Measurements from ENCODE around the gene AVP. TPM values are rescaled to one million over a fixed set of nuclear protein-coding genes. Genes with fewer than 3 reads are reported as not detected.

Gene AVP
- total and polyA plus RNA-seq, 4 donors: 2.5 TPM; not detected in 3

GRCh38 chr20:3102575-3103368 lies 18.2 kb upstream of the AVP start:
- Histone ChIP-seq H3K4me1 (ENCODE audit: control insufficient read depth in 4 of 4, insufficient read depth in 4 of 4, low read length in 3 of 4) (no peaks in the 10 kb centered on the region), H3K36me3 (ENCODE audit: control insufficient read depth in 4 of 4, insufficient read depth in 3 of 4, low read depth in 1 of 4, low read length in 3 of 4) (no peaks in the 10 kb centered on the region), H3K27ac (ENCODE audit: low read depth in 1 of 2, low read length in 2 of 2) (no peak overlapping the region), H3K9ac (ENCODE audit: low read depth in 1 of 2, low read length in 2 of 2) (no peak overlapping the region), H3K9me3 (ENCODE audit: control insufficient read depth in 4 of 4, low read length in 3 of 4) (no peaks in the 10 kb centered on the region), H3K27me3 (ENCODE audit: control insufficient read depth in 4 of 4, insufficient read depth in 4 of 4, low read length in 3 of 4) (no peaks in the 10 kb centered on the region), H3K4me3 (ENCODE audit: low read depth in 1 of 3, low read length in 3 of 3) (no peak overlapping the region)
- no peak for TF ChIP-seq GABPA (IDR thresholded peaks at IDR 0.05 in 1 of 2, conservative IDR thresholded peaks at IDR 0.05 in 1 of 2)
- DNase-seq (ENCODE audit: low spot score): no peak
- WGBS: 84% methylated on average over 13 of the region's 13 CpGs

- 88% methylated on average over 21 of the region's 21 CpGs for WGBS
- no peak for DNase-seq (ENCODE audit: low spot score)
These were observed 17.4 kb upstream of the AVP start for GRCh38 chr20:3101737-3102574.

DNA sequence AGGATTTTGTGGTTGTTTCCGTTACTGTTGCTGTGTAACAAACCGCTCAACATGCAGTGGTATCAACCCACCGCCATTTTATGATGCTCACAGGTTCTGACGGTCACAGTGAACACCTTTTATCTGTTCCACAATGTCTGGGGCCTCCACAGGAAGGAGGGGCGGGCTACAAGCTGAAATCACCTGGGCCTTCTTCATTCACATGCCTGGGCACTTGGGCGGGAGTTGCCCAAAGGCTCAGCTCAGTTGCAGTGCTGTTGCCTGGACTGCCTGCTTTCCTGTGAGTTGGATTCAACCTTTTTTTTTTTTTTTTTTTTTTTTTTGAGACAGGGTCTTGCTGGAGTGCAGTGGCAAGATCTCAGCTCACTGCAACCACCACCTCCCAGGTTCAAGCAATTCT lies 16.7 kb upstream of the AVP start:
- Histone ChIP-seq H3K4me1 (ENCODE audit: control insufficient read depth in 4 of 4, insufficient read depth in 4 of 4, low read length in 3 of 4) (no peaks in the 10 kb centered on the region), H3K36me3 (ENCODE audit: control insufficient read depth in 4 of 4, insufficient read depth in 3 of 4, low read depth in 1 of 4, low read length in 3 of 4) (no peaks in the 10 kb centered on the region), H3K27ac (ENCODE audit: low read depth in 1 of 2, low read length in 2 of 2) (no peak overlapping the region), H3K27me3 (ENCODE audit: control insufficient read depth in 4 of 4, insufficient read depth in 4 of 4, low read length in 3 of 4) (no peaks in the 10 kb centered on the region), H3K4me3 (ENCODE audit: low read depth in 1 of 3, low read length in 3 of 3) (no peak overlapping the region), H3K9me3 (ENCODE audit: control insufficient read depth in 4 of 4, low read length in 3 of 4) (no peaks in the 10 kb centered on the region), H3K9ac (ENCODE audit: low read depth in 1 of 2, low read length in 2 of 2) (no peak overlapping the region)
- DNase-seq (ENCODE audit: low spot score): no peak
- 95% methylated on average over 6 of the region's 6 CpGs for whole genome bisulfite sequencing
- TF ChIP-seq FOXA1 (IDR thresholded peaks at IDR 0.05) (no peak), SP1 (IDR thresholded peaks at IDR 0.05) (no peak), RAD21 (IDR thresholded peaks at IDR 0.05) (no peak), REST (IDR thresholded peaks at IDR 0.05) (no peak), ZBTB33 (IDR thresholded peaks at IDR 0.05) (no peak), GABPA (IDR thresholded peaks at IDR 0.05 in 1 of 2, conservative IDR thresholded peaks at IDR 0.05 in 1 of 2) (no peak), HNF4G (IDR thresholded peaks at IDR 0.05) (no peak)

More at GRCh38 chr20:3101737-3102574, 17.4 kb upstream of the AVP start:
- no peak for TF ChIP-seq HNF4G (IDR thresholded peaks at IDR 0.05)
- TF ChIP-seq YY1 (IDR thresholded peaks at IDR 0.05): no peak
- TF ChIP-seq, protein P1, sequence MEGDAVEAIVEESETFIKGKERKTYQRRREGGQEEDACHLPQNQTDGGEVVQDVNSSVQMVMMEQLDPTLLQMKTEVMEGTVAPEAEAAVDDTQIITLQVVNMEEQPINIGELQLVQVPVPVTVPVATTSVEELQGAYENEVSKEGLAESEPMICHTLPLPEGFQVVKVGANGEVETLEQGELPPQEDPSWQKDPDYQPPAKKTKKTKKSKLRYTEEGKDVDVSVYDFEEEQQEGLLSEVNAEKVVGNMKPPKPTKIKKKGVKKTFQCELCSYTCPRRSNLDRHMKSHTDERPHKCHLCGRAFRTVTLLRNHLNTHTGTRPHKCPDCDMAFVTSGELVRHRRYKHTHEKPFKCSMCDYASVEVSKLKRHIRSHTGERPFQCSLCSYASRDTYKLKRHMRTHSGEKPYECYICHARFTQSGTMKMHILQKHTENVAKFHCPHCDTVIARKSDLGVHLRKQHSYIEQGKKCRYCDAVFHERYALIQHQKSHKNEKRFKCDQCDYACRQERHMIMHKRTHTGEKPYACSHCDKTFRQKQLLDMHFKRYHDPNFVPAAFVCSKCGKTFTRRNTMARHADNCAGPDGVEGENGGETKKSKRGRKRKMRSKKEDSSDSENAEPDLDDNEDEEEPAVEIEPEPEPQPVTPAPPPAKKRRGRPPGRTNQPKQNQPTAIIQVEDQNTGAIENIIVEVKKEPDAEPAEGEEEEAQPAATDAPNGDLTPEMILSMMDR (IDR thresholded peaks at IDR 0.05; ENCODE audit: low read depth, low read length, missing input control): no peak
- no peak for TF ChIP-seq FOXA1 (IDR thresholded peaks at IDR 0.05)
- TF ChIP-seq ZBTB33 (IDR thresholded peaks at IDR 0.05): no peak
- no peak for TF ChIP-seq RXRA (IDR thresholded peaks at IDR 0.05)
- Histone ChIP-seq H3K4me1 (ENCODE audit: control insufficient read depth in 4 of 4, insufficient read depth in 4 of 4, low read length in 3 of 4) (no peaks in the 10 kb centered on the region), H3K27me3 (ENCODE audit: control insufficient read depth in 4 of 4, insufficient read depth in 4 of 4, low read length in 3 of 4) (no peaks in the 10 kb centered on the region), H3K9me3 (ENCODE audit: control insufficient read depth in 4 of 4, low read length in 3 of 4) (no peaks in the 10 kb centered on the region), H3K9ac (ENCODE audit: low read depth in 1 of 2, low read length in 2 of 2) (no peak overlapping the region), H3K27ac (ENCODE audit: low read depth in 1 of 2, low read length in 2 of 2) (no peak overlapping the region), H3K36me3 (ENCODE audit: control insufficient read depth in 4 of 4, insufficient read depth in 3 of 4, low read depth in 1 of 4, low read length in 3 of 4) (no peaks in the 10 kb centered on the region), H3K4me3 (ENCODE audit: low read depth in 1 of 3, low read length in 3 of 3) (no peak overlapping the region)
